Peyer's patch (tissue), 4 donors: ENCODE data around the gene ADCY2. TPM values are rescaled to one million over a fixed set of nuclear protein-coding genes. Genes with fewer than 3 reads are reported as not detected.

Source experiments
- DNase-seq, 3 donors: peaks; one replicate each; pipeline ENCODE4 v3.0.0-alpha.2; 2017 to 2019
- H3K27ac ChIP-seq, 4 donors: fragments of 200-600 bp; sonication (generic); one replicate each; pipeline ENCODE4 v1.5.1; 2016 to 2019
- H3K27me3 ChIP-seq, 2 donors: fragments of 200-600 bp; sonication (generic); one replicate each; pipeline ENCODE4 v1.5.1; 2019
- H3K36me3 ChIP-seq, 3 donors: fragments of 200-600 bp; sonication (generic); one replicate each; pipeline ENCODE4 v1.5.1; 2016 to 2019
- H3K4me1 ChIP-seq, 4 donors: fragments of 200-600 bp; sonication (generic); one replicate each; pipeline ENCODE4 v1.5.1; 2016 to 2019
- H3K4me3 ChIP-seq, 4 donors: fragments of 200-600 bp; sonication (generic); 1 replicate in 3 of 4; 2 replicates in 1 of 4; pipeline ENCODE4 v1.5.1; 2016 to 2019; ENCODE audit warnings: mild to moderate bottlenecking in 1 of 4
- H3K9me3 ChIP-seq, 4 donors: fragments of 200-600 bp; sonication (generic); one replicate each; pipeline ENCODE4 v1.5.1; 2016 to 2019; ENCODE audit warnings: mild to moderate bottlenecking in 1 of 4
- POLR2A ChIP-seq, 2 donors: fragments of 450-650 bp; IDR thresholded peaks; one replicate each; pipeline ENCODE4 v1.5.1; 2017; ENCODE audit warnings: antibody characterized with exemption in 2 of 2, mild to moderate bottlenecking in 2 of 2, moderate library complexity in 2 of 2
- total RNA-seq, 4 donors: library from RNA; depleted of rRNA; stranded (reverse); fragments of >200 nt; gene quantifications; one replicate each; pipeline ENCODE4 v1.1.0, GENCODE V29; 2016
- TF ChIP-seq, protein P1 (sequence below), 6 experiments: fragments of 450-650 bp in 4 of 6; fragments of 200-600 bp in 2 of 6; sonication (generic) in 1 of 6; IDR thresholded peaks; one replicate each; pipeline ENCODE4 v1.5.1; 2017 to 2019; ENCODE audit warnings: antibody characterized with exemption in 6 of 6, mild to moderate bottlenecking in 3 of 6, moderate library complexity in 1 of 6

Gene ADCY2
- total RNA-seq, 4 donors from 2014 or later: 0.53 to 12.4 (median 5.1) TPM

DNA sequence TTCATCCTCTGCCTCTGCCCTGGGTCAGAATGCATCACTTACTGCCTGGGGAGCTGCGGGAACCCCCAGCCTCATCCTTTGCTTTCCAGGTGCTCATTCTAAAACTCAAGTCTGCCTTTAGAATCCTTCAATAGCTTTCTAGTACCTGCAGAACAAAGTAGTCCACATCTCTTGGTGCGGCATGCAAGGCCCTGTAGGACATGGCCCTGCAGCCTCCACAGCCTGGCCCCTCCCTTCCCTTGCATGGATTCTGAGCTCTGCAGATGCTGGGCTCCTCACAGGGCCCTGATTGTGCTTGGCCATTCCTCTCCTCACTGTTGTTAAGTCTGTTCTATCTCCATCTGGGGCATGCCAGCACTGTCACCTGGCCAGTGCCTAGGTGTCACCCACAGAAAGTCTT, 141.6 kb downstream of the ADCY2 start:
- no peak for TF ChIP-seq POLR2A (IDR thresholded peaks at IDR 0.05)
- TF ChIP-seq, protein P1, sequence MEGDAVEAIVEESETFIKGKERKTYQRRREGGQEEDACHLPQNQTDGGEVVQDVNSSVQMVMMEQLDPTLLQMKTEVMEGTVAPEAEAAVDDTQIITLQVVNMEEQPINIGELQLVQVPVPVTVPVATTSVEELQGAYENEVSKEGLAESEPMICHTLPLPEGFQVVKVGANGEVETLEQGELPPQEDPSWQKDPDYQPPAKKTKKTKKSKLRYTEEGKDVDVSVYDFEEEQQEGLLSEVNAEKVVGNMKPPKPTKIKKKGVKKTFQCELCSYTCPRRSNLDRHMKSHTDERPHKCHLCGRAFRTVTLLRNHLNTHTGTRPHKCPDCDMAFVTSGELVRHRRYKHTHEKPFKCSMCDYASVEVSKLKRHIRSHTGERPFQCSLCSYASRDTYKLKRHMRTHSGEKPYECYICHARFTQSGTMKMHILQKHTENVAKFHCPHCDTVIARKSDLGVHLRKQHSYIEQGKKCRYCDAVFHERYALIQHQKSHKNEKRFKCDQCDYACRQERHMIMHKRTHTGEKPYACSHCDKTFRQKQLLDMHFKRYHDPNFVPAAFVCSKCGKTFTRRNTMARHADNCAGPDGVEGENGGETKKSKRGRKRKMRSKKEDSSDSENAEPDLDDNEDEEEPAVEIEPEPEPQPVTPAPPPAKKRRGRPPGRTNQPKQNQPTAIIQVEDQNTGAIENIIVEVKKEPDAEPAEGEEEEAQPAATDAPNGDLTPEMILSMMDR (IDR thresholded peaks at IDR 0.05): no peak
- H3K4me1 ChIP-seq: no peaks in the 10 kb centered on the region
- H3K9me3 ChIP-seq: no peaks in the 10 kb centered on the region
- no peak overlapping the region for H3K27ac ChIP-seq
- DNase-seq: no peak
- no peak overlapping the region for H3K4me3 ChIP-seq
- no peaks in the 10 kb centered on the region for H3K36me3 ChIP-seq
- no peaks in the 10 kb centered on the region for H3K27me3 ChIP-seq

DNA sequence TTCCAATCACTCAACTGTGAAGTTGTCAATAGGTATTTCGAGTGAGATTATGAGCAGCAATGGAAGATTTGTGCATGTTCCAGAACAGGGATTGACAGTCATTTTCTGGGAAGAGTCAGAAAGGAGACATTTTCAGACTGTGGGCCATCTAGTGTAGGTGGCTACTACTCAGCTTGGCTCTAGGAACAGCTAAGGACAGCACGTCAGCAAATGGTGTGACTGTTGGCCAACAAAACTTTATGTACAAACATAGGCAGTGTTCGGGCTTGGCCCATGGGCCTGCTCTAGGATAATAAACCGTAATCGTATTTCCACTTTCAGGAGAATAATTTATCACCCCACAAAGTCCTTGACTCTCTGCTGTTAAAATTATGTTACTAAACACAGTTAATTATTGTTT, 143.6 kb downstream of the ADCY2 start:
- no peaks in the 10 kb centered on the region for H3K9me3 ChIP-seq
- H3K27me3 ChIP-seq: no peaks in the 10 kb centered on the region
- TF ChIP-seq, protein P1 (IDR thresholded peaks at IDR 0.05): no peak
- no peak for TF ChIP-seq POLR2A (IDR thresholded peaks at IDR 0.05)
- no peaks in the 10 kb centered on the region for H3K4me1 ChIP-seq
- no peak overlapping the region for H3K4me3 ChIP-seq
- no peaks in the 10 kb centered on the region for H3K36me3 ChIP-seq
- no peak for DNase-seq
- H3K27ac ChIP-seq: no peak overlapping the region

DNA sequence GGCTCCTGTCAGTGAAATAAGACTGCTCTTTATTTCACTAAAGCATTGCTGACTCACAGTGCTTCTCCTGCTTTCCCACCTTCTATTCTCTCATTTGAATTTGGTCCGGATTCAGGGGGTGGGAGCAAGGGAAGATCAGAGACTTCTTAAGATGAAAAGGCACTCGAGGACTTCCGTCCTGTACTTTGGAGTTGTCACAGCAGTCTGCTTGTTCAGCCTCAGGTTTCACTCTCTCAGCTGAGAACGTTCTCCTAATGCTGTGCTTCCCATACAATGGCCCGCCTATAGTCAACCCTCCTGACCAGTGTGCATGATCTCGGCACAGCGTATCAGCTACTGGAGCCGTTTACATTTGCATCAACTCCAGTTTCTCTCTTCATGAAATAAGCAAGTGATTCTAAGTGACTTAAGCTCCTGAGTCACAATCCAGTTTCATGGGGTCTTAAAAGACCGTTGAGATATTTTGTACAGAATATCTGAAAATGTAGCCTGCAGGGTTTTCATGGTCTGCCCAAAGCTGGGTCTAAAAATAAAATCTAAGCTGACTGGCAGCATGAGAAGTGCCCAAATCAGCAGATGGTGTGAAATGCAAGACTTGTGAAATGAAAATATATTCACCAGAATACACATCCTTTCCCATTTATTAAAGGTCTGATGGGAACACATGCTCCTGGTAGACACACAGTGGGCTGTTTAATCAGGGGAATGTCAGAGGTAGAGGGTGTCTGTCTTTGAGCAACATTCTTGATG, 145.0 kb downstream of the ADCY2 start:
- H3K4me3 ChIP-seq: no peak overlapping the region
- H3K36me3 ChIP-seq: no peaks in the 10 kb centered on the region
- DNase-seq: no peak
- H3K27me3 ChIP-seq: no peaks in the 10 kb centered on the region
- TF ChIP-seq, protein P1 (IDR thresholded peaks at IDR 0.05): no peak
- TF ChIP-seq POLR2A (IDR thresholded peaks at IDR 0.05): no peak
- no peaks in the 10 kb centered on the region for H3K9me3 ChIP-seq
- H3K4me1 ChIP-seq: no peaks in the 10 kb centered on the region
- no peak overlapping the region for H3K27ac ChIP-seq

DNA sequence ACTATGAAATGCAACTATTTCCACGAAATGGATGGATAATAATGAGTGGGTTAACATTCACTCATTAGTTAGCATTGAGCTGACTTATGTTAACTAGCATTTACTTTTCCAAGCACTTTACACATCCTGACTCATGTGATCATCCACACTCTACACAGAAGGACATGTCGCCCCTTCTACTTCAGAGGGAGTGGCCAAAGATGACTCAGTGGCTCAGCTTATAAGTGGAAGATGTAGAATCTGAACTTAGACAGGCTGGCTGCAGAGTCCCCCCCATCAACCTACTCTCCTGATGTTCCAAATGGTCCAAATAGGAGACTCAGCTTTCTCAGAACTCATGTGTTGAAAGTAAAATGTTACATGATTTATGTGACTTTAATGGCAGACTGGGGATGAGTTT, 146.0 kb downstream of the ADCY2 start:
- no peaks in the 10 kb centered on the region for H3K27me3 ChIP-seq

DNA sequence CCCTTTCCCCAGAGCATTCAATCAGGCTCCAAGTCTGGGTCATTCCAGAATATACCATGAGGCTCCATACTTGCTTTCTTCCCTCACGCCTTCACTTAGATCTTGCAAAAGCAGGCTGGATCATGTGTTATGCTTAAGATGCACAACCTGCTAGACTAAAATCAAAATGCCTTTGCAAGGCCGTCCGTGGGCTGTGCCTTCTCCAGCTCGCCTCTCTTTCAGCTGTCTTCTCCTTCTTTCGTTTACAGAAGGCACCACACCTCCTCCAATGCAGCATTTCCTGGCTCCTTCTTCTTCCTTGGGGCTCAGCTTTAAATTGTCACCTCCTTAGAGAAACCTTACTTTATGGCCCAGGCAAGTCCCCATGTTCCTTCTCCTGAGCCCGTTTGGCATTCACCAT, 150.6 kb downstream of the ADCY2 start:
- no peaks in the 10 kb centered on the region for H3K27me3 ChIP-seq
- H3K9me3 ChIP-seq: no peaks in the 10 kb centered on the region
- no peak for TF ChIP-seq POLR2A (IDR thresholded peaks at IDR 0.05)
- TF ChIP-seq, protein P1 (IDR thresholded peaks at IDR 0.05): no peak
- H3K4me1 ChIP-seq: no peaks in the 10 kb centered on the region
- no peak overlapping the region for H3K27ac ChIP-seq
- H3K4me3 ChIP-seq: no peak overlapping the region
- no peaks in the 10 kb centered on the region for H3K36me3 ChIP-seq
- DNase-seq: no peak

More for the DNA sequence above, 146.0 kb downstream of the ADCY2 start:
- Histone ChIP-seq H3K4me1 (no peaks in the 10 kb centered on the region), H3K27ac (no peak overlapping the region), H3K36me3 (no peaks in the 10 kb centered on the region), H3K4me3 (no peak overlapping the region), H3K9me3 (no peaks in the 10 kb centered on the region)
- no peak for TF ChIP-seq POLR2A (IDR thresholded peaks at IDR 0.05)
- TF ChIP-seq, protein P1 (IDR thresholded peaks at IDR 0.05): no peak
- DNase-seq: no peak
